ENCODE measurements around the gene ACAA1.

DNA sequence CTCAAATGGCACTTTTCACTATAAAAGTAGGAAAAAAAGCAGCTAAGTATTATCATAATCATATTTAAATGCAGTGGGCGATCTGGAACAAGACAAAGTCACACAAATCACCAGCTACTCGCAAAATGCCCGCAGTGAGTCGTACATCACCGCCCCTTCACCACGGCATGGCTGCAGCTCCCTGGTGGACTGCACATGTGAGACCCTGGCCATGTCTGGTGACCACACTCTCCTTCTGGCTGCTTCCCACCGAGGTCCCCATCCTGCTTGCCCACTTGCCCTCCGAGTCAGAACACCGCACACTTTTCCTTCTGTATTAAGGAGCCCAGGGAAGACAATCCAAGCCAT, 38.6 kb downstream of the ACAA1 start:
- TF ChIP-seq GATA3 (IDR thresholded peaks at IDR 0.05; ENCODE audit: low read depth, low read length) (no peak), GATA2 (IDR thresholded peaks at IDR 0.05; ENCODE audit: low read depth, low read length) (no peak)

All from SH-SY5Y (cell line).